ENCODE measurements around the gene KSR1.
"Not testable (repeated sequence)": the region's sequence is repeated elsewhere in the genome, so short reads cannot be mapped to it uniquely, and the experiment has no call there.

Gene KSR1

DNA sequence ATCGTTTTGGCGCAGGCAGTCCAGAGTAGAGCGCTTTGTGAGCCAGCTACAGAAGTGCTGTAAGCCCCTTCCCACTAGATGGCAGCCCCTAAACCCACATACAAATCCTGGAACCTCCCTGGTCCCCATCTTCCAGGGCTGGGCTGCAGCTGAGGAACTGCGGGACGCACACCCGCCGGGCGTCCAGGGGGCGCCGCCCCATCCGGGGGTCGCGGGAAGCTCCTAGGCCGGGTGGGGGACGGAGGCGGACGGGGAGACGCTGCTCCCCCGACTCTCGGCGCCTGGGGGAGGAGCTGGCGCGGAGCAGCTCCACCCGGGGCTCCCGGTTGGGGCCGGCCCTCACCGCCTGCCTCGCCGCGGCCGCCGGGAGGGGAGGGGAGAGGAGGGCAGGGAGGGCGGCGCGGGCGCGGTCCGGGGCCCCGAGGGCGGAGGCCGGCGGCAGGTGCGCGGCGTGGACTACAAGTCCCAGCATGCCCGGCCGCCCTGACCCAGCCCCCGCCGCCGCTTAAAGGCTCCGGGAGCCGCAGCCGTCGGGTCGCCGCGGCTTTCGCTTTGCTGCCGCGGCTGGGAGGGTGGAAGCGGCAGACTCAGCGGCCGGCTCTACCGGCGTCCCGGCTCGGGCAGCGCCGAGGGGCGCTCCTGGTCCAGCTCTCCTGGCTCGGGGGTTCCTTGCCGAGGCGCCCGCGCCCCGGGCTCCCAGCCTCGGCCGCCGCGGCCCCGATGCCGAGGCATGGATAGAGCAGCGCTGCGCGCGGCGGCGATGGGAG, at the start of gene KSR1:
Gene KSR1 (plus strand): TSS at position 535 of the 767 bp plus-strand sequence. CDS start 196 bp downstream, at position 731.
- FAIRE-seq (no peak), DNase-seq (ENCODE audit: low spot score) (no peak)

DNA sequence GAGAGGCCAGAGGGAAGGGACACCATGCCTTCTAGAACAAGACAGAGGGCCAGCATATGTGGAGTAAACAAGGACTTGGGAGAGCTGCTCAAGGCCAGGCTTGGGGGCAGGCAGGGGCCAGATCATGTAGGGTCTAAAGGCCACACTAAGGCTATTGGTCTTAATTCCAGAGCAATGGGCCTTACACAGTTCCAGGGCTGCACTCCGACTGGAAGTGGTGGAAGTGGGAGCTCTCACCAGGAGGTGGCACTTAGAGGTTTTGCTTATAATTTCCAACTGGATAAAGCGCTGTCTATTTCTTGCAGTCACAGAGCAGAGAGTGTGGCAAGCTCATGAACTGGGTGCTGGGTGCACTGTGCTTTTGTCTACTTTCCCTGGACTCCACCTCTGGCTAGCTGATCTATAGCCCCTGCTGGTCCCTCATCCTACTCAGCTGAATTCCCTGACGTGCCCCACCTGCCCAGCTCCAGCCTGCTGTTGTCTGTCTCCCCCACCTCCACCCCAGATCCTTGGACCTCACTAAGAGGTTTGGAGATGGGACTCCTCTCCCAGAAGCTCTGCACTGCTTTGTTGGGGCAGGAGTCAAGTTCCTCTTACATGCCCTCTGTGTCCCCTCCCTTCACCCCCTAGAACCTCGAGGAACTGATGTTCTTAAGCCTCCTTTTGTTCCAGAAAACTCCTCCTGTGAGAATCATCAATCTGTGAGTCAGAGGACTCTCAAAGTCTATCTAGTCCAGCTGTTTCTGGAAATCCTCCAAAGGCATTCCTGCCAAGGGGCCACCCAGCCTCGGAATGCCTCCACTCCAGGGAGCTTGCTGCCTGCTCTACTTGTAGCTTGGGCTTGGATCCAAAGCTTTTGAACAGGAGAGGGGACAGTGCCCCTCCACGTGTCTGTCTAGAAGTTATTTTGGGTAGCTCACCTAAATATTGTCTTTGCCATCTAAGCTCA, 48.1 kb upstream of the KSR1 start:
- FAIRE-seq (no peak), DNase-seq (ENCODE audit: low spot score) (no peak)

DNA sequence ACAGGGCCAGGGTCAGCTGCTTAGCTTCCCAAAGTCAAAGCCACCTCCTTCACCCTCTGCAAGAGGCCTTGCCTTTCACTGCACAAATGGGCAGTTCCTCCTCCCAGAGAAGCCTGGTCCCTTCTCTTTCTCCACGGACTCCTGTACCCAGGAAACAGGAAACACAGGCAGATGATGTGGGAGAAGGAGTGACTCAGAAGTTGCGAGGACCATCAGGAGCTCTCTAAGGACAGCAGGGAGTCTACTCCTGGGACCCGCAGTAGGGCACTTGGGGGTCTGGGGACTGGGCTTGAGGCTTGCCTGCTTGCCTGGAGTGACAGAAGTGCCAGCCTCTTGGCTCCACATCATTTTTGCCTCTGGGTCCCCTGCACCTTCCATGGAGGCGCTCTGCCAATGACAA, 47.4 kb upstream of the KSR1 start:
- DNase-seq (ENCODE audit: low spot score) = no peak
- FAIRE-seq = no peak

GRCh38 chr17:27412158-27412557, 44.1 kb upstream of the KSR1 start:
- FAIRE-seq = not testable (repeated sequence)

GRCh38 chr17:27413315-27413714, 42.9 kb upstream of the KSR1 start:
- DNase-seq (ENCODE audit: low spot score) (no peak), FAIRE-seq (no peak)

More at GRCh38 chr17:27412158-27412557, 44.1 kb upstream of the KSR1 start:
- not testable (repeated sequence) for DNase-seq (ENCODE audit: low spot score)

- no peak for FAIRE-seq
- DNase-seq (ENCODE audit: low spot score) = no peak
Observed at GRCh38 chr17:27413792-27414191, 42.5 kb upstream of the KSR1 start.

- DNase-seq (ENCODE audit: low spot score) (no peak), FAIRE-seq (no peak)
Observed at GRCh38 chr17:27414271-27414670, 42.0 kb upstream of the KSR1 start.

DNA sequence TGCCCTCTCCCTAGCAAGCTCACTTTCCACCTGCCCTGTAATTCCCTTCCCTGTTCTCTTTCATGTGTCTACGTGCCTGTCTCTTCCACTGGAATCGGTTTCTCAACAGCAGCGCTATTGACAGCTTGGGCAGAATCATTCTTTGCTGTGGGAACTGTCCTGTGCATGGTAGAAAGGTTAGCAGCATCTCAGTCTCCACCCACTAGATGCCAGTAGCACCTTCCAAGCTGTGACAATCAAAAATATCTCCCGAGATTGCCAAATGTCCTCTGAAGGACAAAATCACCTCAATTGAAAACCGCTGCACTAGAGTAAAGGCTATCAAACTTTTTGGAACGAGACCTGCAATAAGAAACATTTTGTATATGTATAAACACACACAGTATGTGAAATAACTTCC, 41.6 kb upstream of the KSR1 start:
- DNase-seq (ENCODE audit: low spot score) (no peak), FAIRE-seq (no peak)

GRCh38 chr17:27415120-27415795, 41.0 kb upstream of the KSR1 start:
- FAIRE-seq (no peak), DNase-seq (ENCODE audit: low spot score) (no peak)

GRCh38 chr17:27417596-27418365, 38.5 kb upstream of the KSR1 start:
- FAIRE-seq = no peak

DNA sequence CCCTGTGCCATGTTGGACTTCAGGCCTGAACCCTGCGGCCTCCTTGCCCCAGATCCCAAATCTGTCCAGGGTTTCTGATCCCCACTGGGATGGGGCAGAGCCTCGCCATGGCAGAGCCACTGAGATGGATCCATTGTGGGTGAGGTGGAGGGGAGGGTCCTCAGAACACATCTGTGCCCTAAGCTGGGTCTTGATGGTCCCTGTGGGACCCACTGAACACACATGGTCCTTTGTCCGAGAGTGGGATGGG, 38.0 kb upstream of the KSR1 start:
- FAIRE-seq = no peak
- no peak for DNase-seq (ENCODE audit: low spot score)

More at GRCh38 chr17:27417596-27418365, 38.5 kb upstream of the KSR1 start:
- DNase-seq (ENCODE audit: low spot score) = no peak

DNA sequence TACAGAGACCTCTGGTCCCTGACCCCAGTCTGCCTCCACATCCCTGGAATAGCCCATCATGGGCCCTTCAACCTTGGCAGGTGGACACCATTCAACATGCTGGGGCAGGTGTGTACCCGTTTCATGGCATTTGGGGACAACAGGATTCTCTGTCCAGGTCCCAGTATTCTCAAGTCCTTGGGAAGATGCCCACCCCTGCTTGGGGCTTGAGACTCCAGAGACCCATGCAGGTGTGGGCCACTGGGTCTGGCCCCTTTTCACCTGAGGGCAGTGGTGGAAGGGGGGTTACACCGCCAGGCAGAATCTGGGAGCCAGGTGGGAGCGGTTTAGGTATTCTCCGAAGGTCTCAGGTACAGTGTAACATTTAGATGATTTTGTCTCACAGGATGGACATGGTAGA, 37.1 kb upstream of the KSR1 start:
- FAIRE-seq = no peak
- no peak for DNase-seq (ENCODE audit: low spot score)

DNA sequence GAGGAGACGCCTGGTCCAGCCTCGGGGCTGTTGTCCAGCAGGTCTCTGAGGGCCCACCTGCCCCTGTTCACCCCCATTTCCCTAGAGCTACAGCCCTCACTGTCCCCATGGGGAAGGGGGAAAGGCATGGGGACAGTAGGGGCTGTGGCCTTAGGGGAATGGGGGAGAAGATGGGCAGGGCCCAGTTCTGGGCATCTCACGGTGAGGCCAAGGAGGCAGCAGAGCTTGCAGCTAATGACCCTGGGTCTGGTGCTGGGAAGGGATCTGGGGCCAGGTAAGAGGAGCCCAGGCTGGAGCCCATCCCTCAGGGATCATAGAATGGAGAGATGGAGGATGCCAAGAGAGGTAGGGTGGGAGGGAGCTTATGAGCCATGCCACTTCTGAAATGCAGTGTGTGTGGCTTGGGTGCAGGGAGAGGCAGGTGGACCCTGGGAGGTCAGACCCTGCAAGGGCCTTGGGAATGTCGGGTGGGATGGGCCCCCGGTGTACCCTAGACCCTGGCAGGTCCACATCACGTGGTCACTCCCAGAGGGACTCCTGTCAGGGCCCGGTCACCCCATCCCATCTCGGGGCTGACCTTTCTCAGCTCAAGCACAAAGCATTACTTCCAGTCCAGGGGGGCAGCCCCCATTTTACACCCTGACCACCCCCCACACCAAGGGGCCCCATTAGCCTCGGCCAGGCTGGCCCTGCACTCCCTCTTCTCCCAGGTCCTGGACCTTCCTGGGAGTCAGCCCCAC, 35.9 kb upstream of the KSR1 start:
- DNase-seq (ENCODE audit: low spot score) (no peak), FAIRE-seq (no peak)

DNA sequence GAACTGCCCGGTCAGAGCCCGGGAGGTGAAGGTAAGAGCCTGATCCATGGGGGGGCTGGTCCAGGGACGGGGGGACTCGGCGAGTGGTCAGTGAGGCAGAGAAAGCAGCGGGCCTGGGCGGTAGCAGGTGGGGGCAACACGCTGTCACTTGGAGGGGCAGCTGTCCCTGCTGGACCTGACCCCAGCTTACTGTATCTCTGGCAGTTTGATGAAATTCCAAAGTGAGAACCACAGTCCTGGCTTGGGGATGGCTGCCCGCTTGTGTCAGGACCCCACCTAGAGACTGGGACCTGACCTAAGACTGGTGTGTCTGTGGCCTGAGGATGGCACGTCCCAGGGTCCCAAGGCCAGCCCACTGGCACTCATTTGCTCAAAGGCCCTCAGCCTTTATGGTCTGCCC, 35.1 kb upstream of the KSR1 start:
- FAIRE-seq = no peak
- DNase-seq (ENCODE audit: low spot score) = no peak

GRCh38 chr17:27421626-27422025, 34.6 kb upstream of the KSR1 start:
- FAIRE-seq; DNase-seq (ENCODE audit: low spot score): not testable (repeated sequence)

GRCh38 chr17:27422601-27423000, 33.6 kb upstream of the KSR1 start:
- FAIRE-seq (no peak), DNase-seq (ENCODE audit: low spot score) (no peak)

DNA sequence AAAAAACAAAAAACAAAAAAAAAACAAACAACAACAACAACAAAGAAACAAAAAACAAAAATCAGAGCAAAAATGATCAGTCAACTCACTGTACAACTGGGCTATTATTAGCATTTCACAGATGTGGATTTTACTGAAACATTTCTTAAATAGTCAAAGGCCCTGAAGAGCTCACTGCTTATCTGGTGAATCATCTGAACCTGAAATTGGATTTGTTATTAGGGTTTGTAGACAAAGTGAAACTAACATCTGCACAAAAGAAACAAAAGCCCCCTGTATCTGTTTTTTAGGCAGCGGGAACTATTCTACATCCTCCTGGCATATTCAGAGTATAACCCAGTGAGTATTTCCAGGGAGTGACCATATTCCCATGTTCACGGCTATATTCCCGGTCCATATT, 32.6 kb upstream of the KSR1 start:
- FAIRE-seq (no peak), DNase-seq (ENCODE audit: low spot score) (no peak)

GRCh38 chr17:27424516-27424915, 31.7 kb upstream of the KSR1 start:
- DNase-seq (ENCODE audit: low spot score) (no peak), FAIRE-seq (no peak)

- no peak for FAIRE-seq
- no peak for DNase-seq (ENCODE audit: low spot score)
Observed at GRCh38 chr17:27424941-27425340, 31.3 kb upstream of the KSR1 start.

DNA sequence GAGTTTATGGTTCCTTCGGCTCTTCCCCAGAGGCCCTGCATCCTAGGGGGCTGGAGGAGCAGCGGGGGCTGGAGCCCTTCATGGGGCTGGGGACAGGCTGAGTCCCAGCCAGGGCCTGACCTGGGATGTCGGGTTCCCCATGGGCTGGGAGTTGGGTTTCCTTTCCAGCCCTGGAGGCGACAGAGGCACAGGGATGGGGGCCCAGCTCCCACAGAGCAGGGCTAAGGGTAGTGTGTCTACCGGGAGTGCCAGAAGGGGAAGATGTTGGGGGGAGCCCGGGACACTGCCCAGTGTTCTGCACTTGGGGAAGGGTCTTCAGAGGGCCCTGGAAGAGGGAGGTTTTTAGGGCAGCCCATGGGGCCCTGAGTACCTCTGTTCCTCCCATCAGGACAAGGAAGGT, 30.7 kb upstream of the KSR1 start:
- not testable (repeated sequence) for FAIRE-seq; DNase-seq (ENCODE audit: low spot score)

GRCh38 chr17:27425991-27426390, 30.3 kb upstream of the KSR1 start:
- FAIRE-seq (no peak), DNase-seq (ENCODE audit: low spot score) (no peak)

Data from RCC 7860 (cell line).